ENCODE measurements around the gene ABLIM2. TPM values are rescaled to one million over a fixed set of nuclear protein-coding genes. Genes with fewer than 3 reads are reported as not detected.

The ABLIM2 gene
- total RNA-seq, 2 experiments from 2014 or later = 0.76 TPM; not detected in 1

DNA sequence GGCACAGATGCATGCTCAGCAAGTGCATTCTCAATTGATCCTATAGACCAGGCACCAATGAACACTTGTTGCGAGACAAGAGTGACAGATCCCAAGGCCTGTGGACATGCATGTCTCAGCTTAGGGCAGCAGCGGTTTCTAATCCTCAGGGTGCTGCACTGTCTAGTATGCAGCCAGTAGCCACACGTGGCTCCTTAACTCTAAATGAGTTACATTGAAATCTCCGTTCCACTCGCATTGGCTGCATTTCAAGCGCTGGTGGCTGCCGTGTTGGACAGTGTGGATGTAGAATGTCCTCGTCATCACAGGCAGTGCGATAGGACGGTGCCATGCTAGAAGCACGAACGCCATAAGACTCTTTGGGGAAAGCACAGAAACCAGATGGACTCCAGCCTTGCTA lies 194.9 kb downstream of the ABLIM2 start:
- ChIA-PET POLR2A (no interaction called here), CTCF (ENCODE audit: unreplicated experiment) (no interaction called here)
- H4K20me1 ChIP-seq (ENCODE audit: insufficient read depth, low read length) = no peaks in the 10 kb centered on the region
- H3K4me3 ChIP-seq (ENCODE audit: low read depth, low read length, poor library complexity, severe bottlenecking) = no peak overlapping the region
- H3K4me2 ChIP-seq (ENCODE audit: low read length) = no peak overlapping the region
- peaks cover 7% of the 10 kb centered on the region for H3K4me1 ChIP-seq (ENCODE audit: insufficient read depth, low read length, poor library complexity, severe bottlenecking)
- TF ChIP-seq, protein P1, sequence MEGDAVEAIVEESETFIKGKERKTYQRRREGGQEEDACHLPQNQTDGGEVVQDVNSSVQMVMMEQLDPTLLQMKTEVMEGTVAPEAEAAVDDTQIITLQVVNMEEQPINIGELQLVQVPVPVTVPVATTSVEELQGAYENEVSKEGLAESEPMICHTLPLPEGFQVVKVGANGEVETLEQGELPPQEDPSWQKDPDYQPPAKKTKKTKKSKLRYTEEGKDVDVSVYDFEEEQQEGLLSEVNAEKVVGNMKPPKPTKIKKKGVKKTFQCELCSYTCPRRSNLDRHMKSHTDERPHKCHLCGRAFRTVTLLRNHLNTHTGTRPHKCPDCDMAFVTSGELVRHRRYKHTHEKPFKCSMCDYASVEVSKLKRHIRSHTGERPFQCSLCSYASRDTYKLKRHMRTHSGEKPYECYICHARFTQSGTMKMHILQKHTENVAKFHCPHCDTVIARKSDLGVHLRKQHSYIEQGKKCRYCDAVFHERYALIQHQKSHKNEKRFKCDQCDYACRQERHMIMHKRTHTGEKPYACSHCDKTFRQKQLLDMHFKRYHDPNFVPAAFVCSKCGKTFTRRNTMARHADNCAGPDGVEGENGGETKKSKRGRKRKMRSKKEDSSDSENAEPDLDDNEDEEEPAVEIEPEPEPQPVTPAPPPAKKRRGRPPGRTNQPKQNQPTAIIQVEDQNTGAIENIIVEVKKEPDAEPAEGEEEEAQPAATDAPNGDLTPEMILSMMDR (conservative IDR thresholded peaks at IDR 0.05; ENCODE audit: low read length) = no peak
- TF ChIP-seq EZH2phosphoT487 (IDR thresholded peaks at IDR 0.05; ENCODE audit: borderline replicate concordance, low read depth, low read length) = no peak
- intact Hi-C loops (cut with micrococcal nuclease; ENCODE audit: unreplicated experiment) = no loop called here
- no TSS peak for BruUV-seq (replicated peaks)
- DNase-seq (ENCODE audit: low spot score) = no peak
- H3K27ac ChIP-seq (ENCODE audit: low read depth, low read length, poor library complexity, severe bottlenecking) = no peak overlapping the region
- no peaks in the 10 kb centered on the region for H3K79me2 ChIP-seq (ENCODE audit: insufficient read depth, low read depth, low read length)
- no peaks in the 10 kb centered on the region for H3K9me3 ChIP-seq (ENCODE audit: low read length)
- H2AFZ ChIP-seq (ENCODE audit: low read length) = no peak overlapping the region
- no peaks in the 10 kb centered on the region for H3K9me2 ChIP-seq (ENCODE audit: insufficient read depth, low read length)
- H3K36me3 ChIP-seq (ENCODE audit: insufficient read depth, low read length) = no peaks in the 10 kb centered on the region

DNA sequence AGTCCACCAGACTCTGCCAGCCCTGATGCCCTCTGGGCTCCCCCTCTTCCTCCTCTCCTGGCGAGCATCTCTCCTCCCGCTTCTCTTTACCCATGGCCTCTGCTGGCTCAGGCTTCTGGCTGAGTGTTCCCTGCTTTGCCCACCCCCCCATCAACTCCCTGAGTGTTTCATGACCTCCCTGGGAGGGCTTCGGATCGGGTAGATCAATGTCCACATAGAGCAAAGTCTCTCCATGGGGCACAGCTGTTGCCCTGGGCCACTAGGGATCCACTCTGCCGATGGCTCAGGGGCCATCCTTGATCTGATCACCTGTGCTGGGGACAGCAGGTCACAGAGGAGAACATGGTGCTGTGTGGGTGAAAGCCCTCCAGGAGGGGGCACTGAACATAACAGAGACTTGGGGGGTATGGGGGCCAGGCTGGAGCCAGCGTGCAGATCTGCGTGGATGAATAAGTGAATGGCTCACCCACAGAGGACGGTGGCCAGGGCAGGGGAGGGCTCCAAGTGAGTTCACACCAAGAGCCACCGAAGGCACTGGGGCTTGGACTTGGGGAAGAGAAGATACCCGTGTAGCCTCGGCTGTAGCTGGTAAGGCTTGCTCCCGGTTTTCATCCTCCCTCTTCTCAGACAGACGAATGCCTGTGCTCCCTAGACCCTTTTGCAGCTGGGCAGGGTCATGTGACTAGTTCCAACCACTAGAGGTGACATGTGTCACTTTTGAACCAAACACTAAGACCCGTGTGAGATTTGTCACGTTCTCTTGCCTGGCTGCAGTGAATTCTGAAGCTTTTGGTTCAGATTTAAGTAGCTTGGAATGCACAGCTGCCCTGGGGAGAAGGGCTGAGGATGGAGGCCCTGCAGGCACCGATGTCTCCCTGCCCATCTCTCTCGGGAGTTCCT lies 195.8 kb downstream of the ABLIM2 start:
- TF ChIP-seq EZH2phosphoT487 (IDR thresholded peaks at IDR 0.05; ENCODE audit: borderline replicate concordance, low read depth, low read length) = no peak
- TF ChIP-seq, protein P1 (conservative IDR thresholded peaks at IDR 0.05; ENCODE audit: low read length) = no peak
- intact Hi-C loops (cut with micrococcal nuclease; ENCODE audit: unreplicated experiment) = no loop called here
- POLR2A ChIA-PET = no interaction called here

More for the DNA sequence above, 195.8 kb downstream of the ABLIM2 start:
- Histone ChIP-seq H3K36me3 (ENCODE audit: insufficient read depth, low read length) (no peaks in the 10 kb centered on the region), H3K27ac (ENCODE audit: low read depth, low read length, poor library complexity, severe bottlenecking) (no peak overlapping the region), H2AFZ (ENCODE audit: low read length) (no peak overlapping the region), H3K4me1 (ENCODE audit: insufficient read depth, low read length, poor library complexity, severe bottlenecking) (peaks cover 7% of the 10 kb centered on the region), H3K9me3 (ENCODE audit: low read length) (no peaks in the 10 kb centered on the region), H3K4me2 (ENCODE audit: low read length) (no peak overlapping the region), H3K4me3 (ENCODE audit: low read depth, low read length, poor library complexity, severe bottlenecking) (no peak overlapping the region), H4K20me1 (ENCODE audit: insufficient read depth, low read length) (no peaks in the 10 kb centered on the region), H3K9me2 (ENCODE audit: insufficient read depth, low read length) (no peaks in the 10 kb centered on the region), H3K79me2 (ENCODE audit: insufficient read depth, low read depth, low read length) (no peaks in the 10 kb centered on the region)
- BruUV-seq (replicated peaks) = no TSS peak
- CTCF ChIA-PET (ENCODE audit: unreplicated experiment) = no interaction called here
- no peak for DNase-seq (ENCODE audit: low spot score)
